ENCODE measurements around the gene MATN1. TPM values are rescaled to one million over a fixed set of nuclear protein-coding genes. Genes with fewer than 3 reads are reported as not detected.
A peak's percentile ranks its signal among the peaks of the same experiment; 100 is the strongest.

Gene MATN1
- total and polyA plus RNA-seq, 2 of the 4 experiments (the other 2 are of a cell fraction) = 0.27 TPM; not detected in 1

DNA sequence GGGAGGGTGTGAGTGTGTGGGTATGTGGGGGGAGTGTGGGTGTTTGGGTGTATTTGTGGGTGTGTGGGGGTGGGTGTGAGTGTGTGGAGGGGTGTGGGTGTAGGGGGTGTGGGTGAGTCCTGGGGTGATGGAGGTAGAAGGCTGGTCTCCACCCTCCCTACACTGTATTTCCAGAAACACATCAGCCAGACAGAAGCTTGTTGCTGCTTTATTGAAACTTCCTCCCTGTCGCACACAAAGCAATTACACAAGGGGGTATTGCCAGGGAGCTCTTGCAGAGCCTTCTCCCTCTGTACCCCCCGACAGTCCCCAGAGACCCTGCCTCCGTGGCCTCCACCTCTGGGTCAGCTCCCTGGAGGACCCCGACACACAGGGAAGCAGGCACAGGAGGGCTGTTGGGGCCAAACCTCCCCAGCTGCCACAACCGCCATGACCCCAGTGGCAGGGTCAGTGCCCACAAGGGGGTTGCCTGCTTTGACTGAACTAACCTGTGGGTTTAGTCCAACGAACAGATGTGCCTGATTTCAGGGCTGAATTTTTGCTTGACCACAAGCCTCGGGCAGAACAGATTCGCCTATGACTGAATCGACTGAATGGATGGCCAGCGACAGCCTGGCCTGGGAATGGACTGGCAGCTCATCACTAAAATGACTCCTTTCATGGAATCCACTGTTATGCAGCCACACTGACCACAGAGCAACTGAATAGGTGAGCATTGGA lies 9.1 kb upstream of the MATN1 start:
- dilution Hi-C loops (cut with HindIII; ENCODE audit: low sequenced_read_pairs, unreplicated experiment) = no loop called here
- CTCF ChIA-PET = interaction anchor here (0.8 kb wide), 1 partner anchor 14 kb away, joined by 3 read pairs; no protein-coding TSS in a partner anchor
- no TSS peak for BruUV-seq (replicated peaks)

More for the DNA sequence above, 9.1 kb upstream of the MATN1 start:
- TF ChIP-seq, protein P1, sequence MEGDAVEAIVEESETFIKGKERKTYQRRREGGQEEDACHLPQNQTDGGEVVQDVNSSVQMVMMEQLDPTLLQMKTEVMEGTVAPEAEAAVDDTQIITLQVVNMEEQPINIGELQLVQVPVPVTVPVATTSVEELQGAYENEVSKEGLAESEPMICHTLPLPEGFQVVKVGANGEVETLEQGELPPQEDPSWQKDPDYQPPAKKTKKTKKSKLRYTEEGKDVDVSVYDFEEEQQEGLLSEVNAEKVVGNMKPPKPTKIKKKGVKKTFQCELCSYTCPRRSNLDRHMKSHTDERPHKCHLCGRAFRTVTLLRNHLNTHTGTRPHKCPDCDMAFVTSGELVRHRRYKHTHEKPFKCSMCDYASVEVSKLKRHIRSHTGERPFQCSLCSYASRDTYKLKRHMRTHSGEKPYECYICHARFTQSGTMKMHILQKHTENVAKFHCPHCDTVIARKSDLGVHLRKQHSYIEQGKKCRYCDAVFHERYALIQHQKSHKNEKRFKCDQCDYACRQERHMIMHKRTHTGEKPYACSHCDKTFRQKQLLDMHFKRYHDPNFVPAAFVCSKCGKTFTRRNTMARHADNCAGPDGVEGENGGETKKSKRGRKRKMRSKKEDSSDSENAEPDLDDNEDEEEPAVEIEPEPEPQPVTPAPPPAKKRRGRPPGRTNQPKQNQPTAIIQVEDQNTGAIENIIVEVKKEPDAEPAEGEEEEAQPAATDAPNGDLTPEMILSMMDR (conservative IDR thresholded peaks at IDR 0.05; ENCODE audit: low read depth, low read length) = no peak
- no peak for TF ChIP-seq RAD21 (IDR thresholded peaks at IDR 0.05; ENCODE audit: low read length)
- no peak for TF ChIP-seq CHD1 (IDR thresholded peaks at IDR 0.05; ENCODE audit: low read depth, low read length)
- Histone ChIP-seq H3K56ac (ENCODE audit: extremely low read depth, insufficient read depth, low read length) (no peak overlapping the region), H2BK20ac (ENCODE audit: low read depth, low read length) (no peak overlapping the region), H4K91ac (ENCODE audit: insufficient read depth, low read depth, low read length) (no peak overlapping the region), H3K9me1 (ENCODE audit: insufficient read depth, low read length) (no peaks in the 10 kb centered on the region), H2AFZ (replicated peaks; ENCODE audit: low read length, poor library complexity) (no peak overlapping the region), H3K18ac (ENCODE audit: low read depth, low read length) (no peak overlapping the region), H3K27ac (ENCODE audit: insufficient read depth, low read length) (no peak overlapping the region), H2BK5ac (ENCODE audit: low read depth, low read length, poor library complexity, severe bottlenecking) (no peak overlapping the region), H3K9ac (ENCODE audit: low read depth, low read length) (no peak overlapping the region), H3K9me3 (ENCODE audit: control insufficient read depth, insufficient read depth, low read length) (no peaks in the 10 kb centered on the region), H4K20me1 (ENCODE audit: insufficient read depth, low read length) (no peaks in the 10 kb centered on the region), H2AK5ac (ENCODE audit: low read depth, low read length) (no peak overlapping the region), H3K23ac (ENCODE audit: low read depth, low read length) (no peak overlapping the region), H2BK120ac (ENCODE audit: low read depth, low read length) (no peak overlapping the region), H2BK15ac (ENCODE audit: low read depth, low read length) (no peak overlapping the region), H3K36me3 (ENCODE audit: control insufficient read depth, insufficient read depth, low read length) (no peaks in the 10 kb centered on the region), H4K8ac (ENCODE audit: low read depth in 2 of 2, low read length in 2 of 2) (no peak overlapping the region), H3K4me2 (ENCODE audit: low read depth, low read length) (no peak overlapping the region), H3K27me3 (ENCODE audit: control insufficient read depth, insufficient read depth, low read length) (peaks cover 19% of the 10 kb centered on the region), H2AK9ac (replicated peaks; ENCODE audit: low read depth, low read length, poor library complexity) (no peak overlapping the region), H4K5ac (ENCODE audit: low read depth, low read length) (no peak overlapping the region), H3K4ac (ENCODE audit: low read depth, low read length) (no peak overlapping the region), H3K4me1 (ENCODE audit: control insufficient read depth, insufficient read depth, low read length) (peaks cover 5% of the 10 kb centered on the region; the same call in 1 of the 2 replicates), H3K14ac (replicated peaks; ENCODE audit: low read depth, low read length) (no peak overlapping the region), H3K4me3 (ENCODE audit: insufficient read depth, low read depth, low read length) (no peak overlapping the region), H3K79me1 (ENCODE audit: low read depth in 1 of 2, low read length in 2 of 2) (no peaks in the 10 kb centered on the region)
- POLR2A ChIA-PET (ENCODE audit: unreplicated experiment) = no interaction called here
- intact Hi-C loops (cut with micrococcal nuclease) = no loop called here
- in situ Hi-C loops (cut with MboI; ENCODE audit: low sequenced_read_pairs) = no loop called here
- DNase-seq (peak; percentile 18), ATAC-seq (ENCODE audit: low read depth) (no peak)
- 45% methylated on average over 5 of the region's 10 CpGs; no CpG with 5 or more reads in 1 of the 2 experiments for WGBS, 2 experiments (ENCODE audit: extremely low coverage in 2 of 2, insufficient read length in 1 of 2)

Data from IMR-90 (cell line).